GM12872 (cell line): ENCODE data around the gene MRPL44.

Experiments
- TF ChIP-seq, protein P1 (sequence below): IDR thresholded peaks from 3 replicates; pipeline ENCODE4 v1.5.1; 2011; ENCODE audit warnings: low read depth, mild to moderate bottlenecking, low read length, moderate library complexity; ENCODE audit not compliant: insufficient read depth

MRPL44 gene

GRCh38 chr2:223957092-223957851 is at the start of gene MRPL44:
TSS of gene MRPL44 (plus strand) at chr2:223957463. CDS start at chr2:223957473, 10 bp downstream.
- TF ChIP-seq, protein P1, sequence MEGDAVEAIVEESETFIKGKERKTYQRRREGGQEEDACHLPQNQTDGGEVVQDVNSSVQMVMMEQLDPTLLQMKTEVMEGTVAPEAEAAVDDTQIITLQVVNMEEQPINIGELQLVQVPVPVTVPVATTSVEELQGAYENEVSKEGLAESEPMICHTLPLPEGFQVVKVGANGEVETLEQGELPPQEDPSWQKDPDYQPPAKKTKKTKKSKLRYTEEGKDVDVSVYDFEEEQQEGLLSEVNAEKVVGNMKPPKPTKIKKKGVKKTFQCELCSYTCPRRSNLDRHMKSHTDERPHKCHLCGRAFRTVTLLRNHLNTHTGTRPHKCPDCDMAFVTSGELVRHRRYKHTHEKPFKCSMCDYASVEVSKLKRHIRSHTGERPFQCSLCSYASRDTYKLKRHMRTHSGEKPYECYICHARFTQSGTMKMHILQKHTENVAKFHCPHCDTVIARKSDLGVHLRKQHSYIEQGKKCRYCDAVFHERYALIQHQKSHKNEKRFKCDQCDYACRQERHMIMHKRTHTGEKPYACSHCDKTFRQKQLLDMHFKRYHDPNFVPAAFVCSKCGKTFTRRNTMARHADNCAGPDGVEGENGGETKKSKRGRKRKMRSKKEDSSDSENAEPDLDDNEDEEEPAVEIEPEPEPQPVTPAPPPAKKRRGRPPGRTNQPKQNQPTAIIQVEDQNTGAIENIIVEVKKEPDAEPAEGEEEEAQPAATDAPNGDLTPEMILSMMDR = no peak

- TF ChIP-seq, protein P1 = no peak
Measured at GRCh38 chr2:223908304-223908998, 48.8 kb upstream of the MRPL44 start.

DNA sequence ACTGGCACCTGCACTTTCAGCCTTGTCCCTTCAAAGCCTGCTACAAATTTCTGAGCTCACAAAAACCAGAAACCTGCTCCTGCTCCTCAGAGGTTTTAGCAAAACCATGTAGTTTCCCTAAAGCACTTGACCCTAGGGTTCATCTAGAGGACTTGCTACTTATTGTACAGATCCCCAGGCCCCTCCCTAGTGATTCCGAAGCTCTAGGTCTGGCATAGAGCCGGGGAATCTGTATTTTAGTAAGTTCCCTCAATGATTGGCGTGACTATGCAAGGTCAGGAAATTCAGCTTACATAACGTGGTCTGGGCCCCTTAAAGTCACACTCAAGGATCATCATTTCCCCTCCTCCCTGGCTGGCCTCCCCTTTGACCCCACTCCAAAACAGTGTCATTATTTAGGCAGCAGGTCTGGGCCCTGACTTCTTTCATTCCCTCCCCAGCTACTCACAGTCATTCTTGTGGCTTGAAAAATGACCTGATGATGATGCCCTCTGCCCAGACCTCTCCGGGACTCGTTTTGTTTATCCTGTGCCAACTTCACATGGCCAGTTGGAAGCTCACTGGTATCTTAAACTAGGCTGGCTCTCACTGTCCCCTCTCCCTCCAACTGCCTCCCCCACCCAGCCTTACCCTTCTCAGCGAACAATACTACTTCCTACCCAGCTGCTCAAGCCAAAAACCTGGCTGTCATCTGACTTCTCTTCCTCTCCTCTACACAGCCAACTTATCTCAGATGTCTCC is 48.1 kb upstream of the MRPL44 start:
- TF ChIP-seq, protein P1 = no peak

DNA sequence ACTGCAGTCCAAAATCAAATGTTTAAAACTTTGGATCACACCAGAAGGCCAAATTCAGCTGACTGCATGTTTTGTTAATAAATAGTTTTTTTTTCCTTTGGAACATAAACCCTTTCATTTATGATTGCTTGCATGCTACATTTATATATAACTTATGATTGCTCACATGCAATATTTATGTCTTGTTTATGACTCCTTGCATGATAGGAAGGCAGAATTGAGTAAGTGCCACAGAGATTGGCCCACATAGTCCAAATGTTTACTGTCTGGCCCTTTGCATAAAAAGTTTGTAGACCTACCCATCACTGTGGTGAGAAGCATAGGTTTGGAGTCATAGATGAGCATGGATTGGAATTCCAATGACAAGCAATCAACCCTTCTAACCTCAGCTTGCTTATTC is 42.9 kb upstream of the MRPL44 start:
- TF ChIP-seq, protein P1 = no peak

DNA sequence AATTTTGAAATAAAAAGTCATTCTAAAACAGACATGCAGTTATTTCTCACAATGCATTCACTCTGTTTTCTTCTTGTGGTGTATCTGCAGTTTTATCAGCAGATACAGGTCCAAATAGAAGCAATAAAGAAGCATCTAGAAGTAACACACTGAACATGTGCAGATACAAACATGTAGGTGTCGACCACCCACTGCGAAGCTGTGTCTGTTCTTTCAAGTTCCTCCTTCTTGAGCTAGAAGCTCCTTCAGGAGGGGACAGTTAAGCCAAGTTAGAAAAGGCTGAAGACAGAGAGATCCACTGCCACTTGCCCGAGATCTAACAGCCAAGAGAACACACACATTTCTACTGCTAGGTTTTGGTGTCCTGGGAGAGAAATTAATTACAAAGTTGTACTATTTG is 42.2 kb upstream of the MRPL44 start:
- TF ChIP-seq, protein P1 = no peak

- TF ChIP-seq, protein P1 = no peak
Measured at GRCh38 chr2:223916181-223916920, 40.9 kb upstream of the MRPL44 start.

GRCh38 chr2:223918671-223919134 is 38.6 kb upstream of the MRPL44 start:
- TF ChIP-seq, protein P1 = no peak
